Left cardiac atrium (tissue), 4 donors: ENCODE measurements around the gene PMF1. TPM values are rescaled to one million over a fixed set of nuclear protein-coding genes. Genes with fewer than 3 reads are reported as not detected.

Source experiments
- ATAC-seq, 2 donors: fragments of 200-7000 bp; cut with Tn5 transposase; one replicate each; pipeline ENCODE4 v1.9.1; 2020; ENCODE audit warnings: mild to moderate bottlenecking in 2 of 2, moderate library complexity in 2 of 2
- DNase-seq: peaks from one replicate; pipeline ENCODE4 v3.0.0-alpha.2; 2020
- intact Hi-C, 2 donors: fragments of 100-400 bp; cut with DNase I; formaldehyde crosslinking; loops; one replicate each; pipeline versions ENCODE4 v1.14.1 to v1.15.1; 2022 to 2023
- total RNA-seq, 2 donors: library from RNA; stranded (reverse); fragmentation: NEBNext Ultra II Directional; extraction: Animal tissue kit (Norgen Biotek cat#: 25700); gene quantifications; one replicate each; pipeline ENCODE4 v1.2.1, GENCODE V29; 2021
- donor health status: DM: no; HTN: yes; CAD: no.
- donor health status: DM: no; HTN: yes; CAD: no; lungs with severe emphysema.
- donor health status: DM: yes; HTN: yes; CAD: no.
- donor health status: Dilated cardiomyopathy.

PMF1 gene
- total RNA-seq, 2 donors from 2014 or later: 47.4 to 62.8 TPM

DNA sequence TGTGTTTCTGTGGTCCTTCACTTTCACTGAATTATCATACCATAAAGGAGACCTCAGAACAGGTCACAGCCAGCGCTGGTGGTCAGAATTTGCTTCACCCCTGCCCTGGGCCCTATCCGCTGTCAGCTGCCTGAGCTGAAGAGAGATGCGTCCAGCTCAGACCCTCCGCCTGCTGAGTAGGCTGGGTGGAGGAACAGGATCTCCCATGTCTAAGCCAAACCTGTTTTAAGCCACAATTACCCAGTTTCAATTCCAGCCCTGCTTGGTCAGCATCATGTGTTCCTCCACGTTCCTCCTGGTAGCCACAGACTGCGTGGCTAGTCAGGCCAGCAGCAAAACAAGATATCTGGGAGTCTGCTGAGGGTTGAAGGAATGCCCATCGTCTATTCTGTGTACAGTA is 15.7 kb downstream of the PMF1 start:
- ATAC-seq (no peak), DNase-seq (no peak)
- intact Hi-C loops: loop anchor here in 1 of 2 donors (5.0 kb wide), 2 partner anchors 81 to 136 kb away; no protein-coding TSS in a partner anchor

GRCh38 chr1:156229809-156230472 is 17.1 kb downstream of the PMF1 start:
- DNase-seq (no peak), ATAC-seq (no peak)
- intact Hi-C loops: loop anchor here in 1 of 2 donors (5.0 kb wide), 2 partner anchors 83 to 138 kb away; no protein-coding TSS in a partner anchor

GRCh38 chr1:156230473-156230837 is 17.6 kb downstream of the PMF1 start:
- ATAC-seq: no peak
- no peak for DNase-seq

GRCh38 chr1:156232201-156232894 is 19.5 kb downstream of the PMF1 start:
- no peak for DNase-seq
- ATAC-seq: no peak
- intact Hi-C loops: no loop called here

More at GRCh38 chr1:156230473-156230837, 17.6 kb downstream of the PMF1 start:
- intact Hi-C loops: no loop called here

GRCh38 chr1:156233426-156234127 is 20.8 kb downstream of the PMF1 start:
- DNase-seq (no peak), ATAC-seq (peak in 1 of 2 donors; percentile 61)
- intact Hi-C loops: no loop called here

- DNase-seq (no peak), ATAC-seq (no peak)
- intact Hi-C loops: no loop called here
Observed at GRCh38 chr1:156236164-156236563, 23.4 kb downstream of the PMF1 start.

DNA sequence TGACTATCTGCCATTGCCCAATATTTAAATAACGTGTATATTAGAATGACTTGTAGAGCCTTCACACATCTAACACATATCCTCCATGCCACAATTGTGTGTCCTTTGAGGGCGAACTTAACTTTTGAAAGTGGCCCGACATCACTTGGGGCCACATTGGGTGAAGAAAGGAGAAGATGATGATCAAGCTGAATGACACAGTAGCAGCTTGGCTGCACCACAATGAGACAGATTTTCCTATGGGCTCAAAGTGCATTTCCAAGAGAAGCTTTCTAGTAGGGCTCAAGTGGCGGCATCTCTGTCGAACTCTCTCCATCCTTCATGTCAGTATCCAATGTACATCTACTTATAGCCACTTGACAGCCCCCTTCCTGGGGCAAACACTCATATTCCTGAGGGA is 25.4 kb downstream of the PMF1 start:
- DNase-seq (no peak), ATAC-seq (no peak)
- intact Hi-C loops: no loop called here

- intact Hi-C loops: no loop called here
- ATAC-seq: no peak
- DNase-seq: no peak
Observed at GRCh38 chr1:156241311-156241811, 28.6 kb downstream of the PMF1 start.

GRCh38 chr1:156241926-156242325 is 29.1 kb downstream of the PMF1 start, which contains the start of gene BGLAP:
Gene BGLAP (plus strand): TSS chr1:156242184. CDS start chr1:156242232, 48 bp downstream.
- intact Hi-C loops: no loop called here
- ATAC-seq (no peak), DNase-seq (no peak)

GRCh38 chr1:156242738-156243137 is 29.9 kb downstream of the PMF1 start:
- intact Hi-C loops: no loop called here
- ATAC-seq (no peak), DNase-seq (no peak)

DNA sequence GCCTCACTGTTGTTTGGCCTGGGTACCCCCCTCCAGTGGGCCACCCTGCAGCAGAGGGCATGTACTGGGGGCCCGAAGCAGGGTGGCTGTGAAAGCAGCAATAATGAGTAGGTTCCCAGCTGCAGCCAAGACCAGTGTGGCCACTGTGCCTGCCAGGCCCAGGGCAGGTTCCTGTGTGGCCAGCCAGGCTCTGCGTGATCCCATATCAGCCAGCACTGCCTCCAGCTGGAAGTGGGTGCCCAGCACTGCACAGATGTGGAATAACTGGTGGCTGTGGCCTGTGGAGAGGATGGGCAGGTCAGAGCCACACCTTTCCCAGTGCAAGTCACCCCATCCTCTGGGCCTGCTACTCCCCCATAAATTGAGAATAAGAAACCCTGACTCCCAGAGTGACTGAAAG is 31.3 kb downstream of the PMF1 start:
- intact Hi-C loops: no loop called here
- ATAC-seq: no peak
- DNase-seq: no peak

- ATAC-seq (no peak), DNase-seq (no peak)
- intact Hi-C loops: no loop called here
Observed at GRCh38 chr1:156244712-156245111, 31.9 kb downstream of the PMF1 start.

- intact Hi-C loops: no loop called here
- DNase-seq (no peak), ATAC-seq (peak; percentile 10 to 22)
Observed at GRCh38 chr1:156245451-156246232, 32.8 kb downstream of the PMF1 start.

GRCh38 chr1:156246241-156246780 is 33.5 kb downstream of the PMF1 start:
- DNase-seq (no peak), ATAC-seq (no peak)
- intact Hi-C loops: no loop called here

DNA sequence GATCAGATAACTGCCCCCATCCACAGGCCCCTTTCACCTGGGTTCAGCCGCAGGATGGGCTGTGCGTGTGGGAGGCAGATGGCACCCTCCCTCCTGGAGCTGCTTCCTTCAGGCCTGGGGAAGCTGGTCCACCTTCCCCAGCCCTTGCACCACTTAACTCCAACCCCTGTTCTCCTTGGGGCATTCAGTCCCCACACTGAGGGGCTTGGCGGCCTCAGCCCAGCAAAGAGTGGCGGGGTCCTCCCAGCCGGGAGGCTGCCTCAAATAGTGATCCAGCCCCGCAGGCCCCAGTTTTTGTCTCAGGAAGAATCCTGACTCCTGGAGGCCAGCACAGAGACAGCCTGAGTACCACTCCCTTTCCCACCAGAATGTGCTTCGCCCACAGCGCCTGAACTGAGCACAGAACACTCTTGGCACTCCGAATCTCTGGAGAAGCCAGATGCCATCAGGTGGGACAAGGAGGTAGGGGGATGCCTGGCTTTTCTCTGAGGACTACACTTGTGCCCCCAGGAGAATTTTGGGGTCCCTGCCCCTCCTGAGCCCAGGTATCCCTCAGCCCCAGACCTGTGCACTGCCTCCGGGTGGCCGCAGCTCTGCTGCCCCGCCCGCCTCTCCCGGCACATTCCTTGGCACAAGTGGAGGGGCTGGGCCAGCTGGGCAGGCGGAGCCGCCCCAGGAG is 34.1 kb downstream of the PMF1 start:
- peak; percentile 51 to 52 for ATAC-seq
- intact Hi-C loops: no loop called here
- peak; percentile 56 for DNase-seq

DNA sequence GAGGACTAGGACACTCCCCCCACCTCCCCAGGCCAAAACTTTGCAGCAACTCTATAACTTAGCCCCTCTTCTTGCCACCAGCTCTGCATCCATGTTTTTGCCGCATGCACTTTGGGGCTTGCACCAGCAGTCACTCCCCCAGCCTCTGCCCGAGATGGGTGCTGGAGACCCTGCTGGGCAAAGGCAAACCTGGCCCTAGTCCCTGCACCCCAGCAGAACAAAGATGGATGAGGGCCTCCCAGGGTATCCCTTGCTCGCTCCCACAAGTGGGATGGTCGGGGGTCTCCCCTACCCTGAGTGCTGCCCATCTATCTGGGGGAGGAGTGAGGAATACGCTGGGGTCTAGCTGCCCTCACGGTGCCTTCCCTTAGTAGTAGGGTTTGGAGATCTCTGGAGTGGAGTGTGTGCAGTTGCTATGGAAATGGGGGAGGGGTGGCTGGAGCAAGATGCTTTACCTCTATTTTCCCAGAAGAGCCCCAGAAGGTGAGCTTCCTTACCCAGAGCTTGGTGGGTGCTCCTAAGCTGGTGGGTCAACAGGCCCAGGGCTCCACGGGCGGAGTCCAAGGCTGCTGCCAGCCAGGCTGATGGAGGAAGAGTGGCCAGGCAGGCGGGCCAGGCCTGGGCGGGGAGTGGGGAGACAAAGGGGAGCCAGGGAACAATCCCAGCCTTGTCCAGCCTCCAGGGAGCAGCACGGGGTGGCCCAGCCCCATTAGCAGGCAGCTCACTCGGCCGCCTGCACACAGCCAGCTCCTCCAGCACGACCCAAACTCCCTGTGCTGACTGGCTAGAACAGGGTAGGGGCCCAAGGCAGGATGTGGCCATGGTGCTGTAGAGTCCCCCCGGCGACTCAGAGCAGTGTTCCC is 34.9 kb downstream of the PMF1 start, which contains the start of gene PAQR6:
TSS of gene PAQR6 (minus strand) at position 597 of the 863 bp plus-strand sequence. CDS start 1,325 bp downstream, outside the sequence.
- peak; percentile 29 to 38 for ATAC-seq
- no peak for DNase-seq
- intact Hi-C loops: no loop called here

DNA sequence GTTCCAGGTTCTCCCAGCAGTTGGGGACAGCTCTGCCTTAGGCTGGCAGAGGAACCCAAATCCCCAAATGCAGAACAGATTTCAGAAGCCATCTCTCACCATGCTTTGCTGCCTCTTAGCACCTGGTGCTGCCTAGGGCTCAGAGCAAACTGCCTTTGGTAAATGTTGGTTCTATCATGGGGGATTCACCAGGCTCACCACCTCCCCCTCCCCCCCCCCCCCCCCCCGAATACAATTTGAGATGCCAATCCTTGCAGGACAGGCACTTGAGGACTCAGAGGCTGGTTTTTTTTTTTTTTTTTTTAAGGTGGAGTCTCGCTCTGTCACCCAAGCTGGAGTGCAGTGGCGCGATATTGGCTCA is 35.5 kb downstream of the PMF1 start:
- intact Hi-C loops: no loop called here
- ATAC-seq (no peak), DNase-seq (no peak)
